Measurements from ENCODE around the gene INTS1.

The INTS1 gene

GRCh38 chr7:1502845-1503244 lies 1.3 kb downstream of the INTS1 start:
- no peak for DNase-seq

GRCh38 chr7:1501487-1502270 lies 2.5 kb downstream of the INTS1 start:
- DNase-seq: no peak

GRCh38 chr7:1500064-1500807 lies 4.0 kb downstream of the INTS1 start:
- no peak for DNase-seq

- DNase-seq: no peak
Observed at GRCh38 chr7:1499367-1500029, 4.7 kb downstream of the INTS1 start.

- no peak for DNase-seq
Observed at GRCh38 chr7:1498370-1499305, 5.6 kb downstream of the INTS1 start.

- DNase-seq: no peak
Observed at GRCh38 chr7:1497293-1497927, 6.8 kb downstream of the INTS1 start.

GRCh38 chr7:1496531-1497292 lies 7.5 kb downstream of the INTS1 start:
- DNase-seq: no peak

- DNase-seq: no peak
Observed at GRCh38 chr7:1495564-1496242, 8.5 kb downstream of the INTS1 start.

GRCh38 chr7:1494866-1495563 lies 9.2 kb downstream of the INTS1 start:
- DNase-seq: no peak

GRCh38 chr7:1494447-1494846 lies 9.7 kb downstream of the INTS1 start:
- no peak for DNase-seq

GRCh38 chr7:1493571-1493970 lies 10.6 kb downstream of the INTS1 start:
- no peak for DNase-seq

GRCh38 chr7:1493129-1493528 lies 11.1 kb downstream of the INTS1 start:
- DNase-seq: no peak

- no peak for DNase-seq
Observed at GRCh38 chr7:1492640-1493039, 11.5 kb downstream of the INTS1 start.

- DNase-seq: no peak
Observed at GRCh38 chr7:1492221-1492620, 12.0 kb downstream of the INTS1 start.

GRCh38 chr7:1490837-1491236 lies 13.4 kb downstream of the INTS1 start:
- DNase-seq: no peak

- DNase-seq: no peak
Observed at GRCh38 chr7:1489336-1489735, 14.9 kb downstream of the INTS1 start.

GRCh38 chr7:1488016-1488415 lies 16.2 kb downstream of the INTS1 start:
- no peak for DNase-seq

- DNase-seq: no peak
Observed at GRCh38 chr7:1487466-1487865, 16.7 kb downstream of the INTS1 start.

- DNase-seq: no peak
Observed at GRCh38 chr7:1486571-1486970, 17.6 kb downstream of the INTS1 start.

GRCh38 chr7:1485156-1485555 lies 19.0 kb downstream of the INTS1 start:
- no peak for DNase-seq

All from retina (tissue), 1 donor.